Endothelial cell of umbilical vein (primary cell): ENCODE measurements around the gene ATP6V1A. TPM values are rescaled to one million over a fixed set of nuclear protein-coding genes. Genes with fewer than 3 reads are reported as not detected.

ENCODE experiments used
- BruUV-seq: library from RNA; stranded (reverse); fragments of 400-500 nt; replicated peaks from 2 replicates; lab custom pipeline; 2021; lab: Mats Ljungman, UMichigan
- CTCF ChIA-PET: fragments of 300-600, 350-600 bp; sonication (Branson Sonifier 250); formaldehyde crosslinking; loops from one replicate; lab custom pipeline; 2021; ENCODE audit warnings: antibody characterized with exemption, inconsistent platforms; lab: Charles Lee
- POLR2A ChIA-PET: fragments of 300-600, 350-600 bp; sonication (Branson Sonifier 250); formaldehyde crosslinking; loops from one replicate; lab custom pipeline; 2021; ENCODE audit warnings: antibody characterized with exemption, inconsistent platforms; lab: Charles Lee
- DNase-seq: peaks from one replicate; pipeline ENCODE4 v3.0.0-alpha.2; 2011; ENCODE audit warnings: low read depth, low spot score
- FAIRE-seq: peaks from 2 replicates; lab custom pipeline; 2011; peaks lifted over from hg19 to GRCh38; lab: Jason Lieb, UNC
- H2AFZ ChIP-seq: 2 replicates; pipeline ENCODE4 v1.6.0; 2012; ENCODE audit warnings: low read depth, low read length, control low read depth, inconsistent platforms
- H3K27ac ChIP-seq: 2 replicates; pipeline ENCODE4 v1.5.1; 2011; ENCODE audit warnings: low read depth, mild to moderate bottlenecking, control low read depth, low read length, moderate library complexity; ENCODE audit not compliant: insufficient read depth
- H3K27me3 ChIP-seq, 2 experiments: 2 replicates each; pipeline versions ENCODE4 v1.6.0 to v1.6.1; 2011; ENCODE audit warnings: low read length in 2 of 2, mixed read lengths in 1 of 2; ENCODE audit not compliant: control insufficient read depth in 2 of 2, insufficient read depth in 2 of 2
- H3K36me3 ChIP-seq, 2 experiments: 2 replicates in 1 of 2; 3 replicates in 1 of 2; pipeline ENCODE4 v1.5.1; 2011; ENCODE audit warnings: low read length in 2 of 2, mild to moderate bottlenecking in 1 of 2, moderate library complexity in 1 of 2; ENCODE audit not compliant: control insufficient read depth in 2 of 2, insufficient read depth in 2 of 2; ENCODE audit errors: extremely low read depth in 1 of 2
- H3K4me1 ChIP-seq: 3 replicates; pipeline ENCODE4 v1.5.1; 2011; ENCODE audit warnings: mild to moderate bottlenecking, low read length; ENCODE audit not compliant: control insufficient read depth, insufficient read depth; ENCODE audit errors: extremely low read depth
- H3K4me2 ChIP-seq: 2 replicates; pipeline ENCODE4 v1.6.1; 2011; ENCODE audit warnings: low read length, control low read depth, mixed read lengths; ENCODE audit not compliant: insufficient read depth
- H3K4me3 ChIP-seq, 3 experiments: fragments of 200-600 bp in 1 of 3; sonication (generic), shearing (Covaris generic) in 1 of 3; replicated peaks in 1 of 3; 2 replicates each; pipeline ENCODE4 v1.5.1; 2011 to 2016; ENCODE audit warnings: control low read depth in 3 of 3, low read length in 3 of 3, mild to moderate bottlenecking in 2 of 3, inconsistent platforms in 1 of 3, low read depth in 1 of 3, moderate library complexity in 1 of 3; ENCODE audit not compliant: insufficient read depth in 1 of 3
- H3K79me2 ChIP-seq: 2 replicates; pipeline ENCODE4 v1.6.0; 2012; ENCODE audit warnings: low read length, inconsistent platforms; ENCODE audit not compliant: control insufficient read depth, insufficient read depth
- H3K9ac ChIP-seq: replicated peaks from 2 replicates; pipeline ENCODE3; 2011; ENCODE audit warnings: low read length, control low read depth; ENCODE audit not compliant: insufficient read depth; ENCODE audit errors: extremely low read depth
- H3K9me1 ChIP-seq: replicated peaks from 3 replicates; pipeline ENCODE4 v1.6.0; 2011; ENCODE audit warnings: mild to moderate bottlenecking, low read length; ENCODE audit not compliant: control insufficient read depth, insufficient read depth; ENCODE audit errors: extremely low read depth
- H3K9me3 ChIP-seq: replicated peaks from 2 replicates; pipeline ENCODE4 v1.5.1; 2012; ENCODE audit warnings: low read length, inconsistent platforms; ENCODE audit not compliant: control insufficient read depth, insufficient read depth
- H4K20me1 ChIP-seq: replicated peaks from 2 replicates; pipeline ENCODE3; 2011; ENCODE audit warnings: mild to moderate bottlenecking, low read length; ENCODE audit not compliant: control insufficient read depth, insufficient read depth; ENCODE audit errors: extremely low read depth
- CTCF ChIP-seq, 2 donors: IDR thresholded peaks; 1 replicate in 1 of 2; 2 replicates in 1 of 2; pipeline ENCODE4 v1.5.1; 2011; ENCODE audit warnings: low read length in 2 of 2, mild to moderate bottlenecking in 2 of 2, moderate library complexity in 2 of 2, control low read depth in 1 of 2, inconsistent platforms in 1 of 2, low read depth in 1 of 2; ENCODE audit not compliant: insufficient read depth in 1 of 2; ENCODE audit errors: extremely low read depth in 1 of 2
- EZH2 ChIP-seq: IDR thresholded peaks from 2 replicates; pipeline ENCODE4 v1.6.1; 2012; ENCODE audit warnings: borderline replicate concordance, low read depth, mild to moderate bottlenecking, moderate library complexity, low read length, inconsistent platforms; ENCODE audit not compliant: severe bottlenecking
- FOS ChIP-seq: IDR thresholded peaks from 2 replicates; pipeline ENCODE4 v1.6.1; 2011; ENCODE audit warnings: mild to moderate bottlenecking, low read length, moderate library complexity, borderline replicate concordance; ENCODE audit not compliant: insufficient read depth
- GATA2 ChIP-seq: IDR thresholded peaks from 2 replicates; pipeline ENCODE4 v1.7.0; 2011; ENCODE audit warnings: low read depth, mild to moderate bottlenecking, moderate library complexity, mixed read lengths, low read length; ENCODE audit not compliant: insufficient read length, insufficient read depth
- JUN ChIP-seq: IDR thresholded peaks from 2 replicates; pipeline ENCODE4 v1.6.1; 2011; ENCODE audit warnings: borderline replicate concordance, low read depth; ENCODE audit not compliant: insufficient read length, insufficient read depth
- MAX ChIP-seq: IDR thresholded peaks from 2 replicates; pipeline ENCODE4 v1.6.1; 2011; ENCODE audit not compliant: insufficient read depth, insufficient read length
- MYC ChIP-seq: IDR thresholded peaks from one replicate; pipeline ENCODE4 v1.6.1; 2011; ENCODE audit warnings: mild to moderate bottlenecking, low read depth, low read length
- POLR2A ChIP-seq: IDR thresholded peaks from 2 replicates; pipeline ENCODE4 v1.6.1; 2012; ENCODE audit warnings: low read depth, mild to moderate bottlenecking, control low read depth, low read length
- POLR2AphosphoS5 ChIP-seq: IDR thresholded peaks from 2 replicates; pipeline ENCODE4 v1.6.1; 2012; ENCODE audit warnings: low read depth, mild to moderate bottlenecking, control low read depth, low read length, moderate library complexity; ENCODE audit not compliant: insufficient read depth
- dilution Hi-C: fragments of 300-500 bp; cut with MboI; formaldehyde crosslinking; loops from one replicate; pipeline ENCODE4 v1.15.0; 2019; ENCODE audit warnings: low sequenced_read_pairs; ENCODE audit not compliant: extremely low pct_ligation_motif_present
- intact Hi-C: fragments of 100-400 bp; cut with micrococcal nuclease; formaldehyde crosslinking; loops from one replicate; pipeline ENCODE4 v1.10.0; 2022
- polyA plus RNA-seq, 4 experiments: library from polyadenylated mRNA; depleted of rRNA in 3 of 4; stranded (reverse) in 3 of 4; unstranded in 1 of 4; fragments of >200 nt; gene quantifications; 2 replicates each; pipeline versions ENCODE4 v1.2.1 to v1.2.3, GENCODE V29; 2011 to 2012; ENCODE audit warnings: missing spikeins in 1 of 4
- total RNA-seq: library from RNA; stranded (reverse); gene quantifications from 2 replicates; pipeline ENCODE4 v1.2.3, GENCODE V29; 2021

Gene ATP6V1A
- total and polyA plus RNA-seq, 2 donors (not counting 3 experiments of a cell fraction or from before 2014, with no cell fraction given) = 20.9 to 96.9 TPM

- BruUV-seq = no TSS peak
- FAIRE-seq (no peak), DNase-seq (no peak)
- Histone ChIP-seq H3K4me2 (no peak overlapping the region), H3K27me3 (no peaks in the 10 kb centered on the region), H4K20me1 (peaks cover 8% of the 10 kb centered on the region), H3K9me1 (no peaks in the 10 kb centered on the region), H3K9me3 (no peaks in the 10 kb centered on the region), H2AFZ (no peak overlapping the region), H3K4me1 (no peaks in the 10 kb centered on the region), H3K79me2 (peaks cover 94% of the 10 kb centered on the region), H3K4me3 (no peak overlapping the region), H3K36me3 (peaks cover 0 to 2% of the 10 kb centered on the region in 2 experiments), H3K27ac (no peak overlapping the region), H3K9ac (no peak overlapping the region)
- TF ChIP-seq MAX (no peak), FOS (no peak), POLR2A (no peak), MYC (no peak), POLR2AphosphoS5 (no peak), JUN (no peak), GATA2 (no peak), CTCF (IDR thresholded peaks at IDR 0.05; ENCODE audit: extremely low read depth in 1 of 2, insufficient read depth in 1 of 2, low read depth in 1 of 2, low read length in 2 of 2) (no peak), EZH2 (no peak)
- ChIA-PET CTCF (interaction anchor here (1.1 to 2.3 kb wide), 2 partner anchors 8 to 427 kb away, joined by 3 to 10 read pairs; no protein-coding TSS in a partner anchor), POLR2A (no interaction called here)
- dilution Hi-C loops = no loop called here
- intact Hi-C loops = no loop called here
Observed at GRCh38 chr3:113728661-113729060, 18.2 kb upstream of the ATP6V1A start.
